ENCODE results near the gene CFDP1.
"Not testable (repeated sequence)": the region's sequence is repeated elsewhere in the genome, so short reads cannot be mapped to it uniquely, and the experiment has no call there.

GRCh38 chr16:75463389-75464121 lies 30.3 kb upstream of the CFDP1 start:
- not testable (repeated sequence) for TF ChIP-seq CTCF (IDR thresholded peaks at IDR 0.05; ENCODE audit: low read depth, low read length); EZH2phosphoT487 (IDR thresholded peaks at IDR 0.05; ENCODE audit: low read depth)

Measured in OCI-LY3 (cell line).